LNCaP clone FGC (cell line): ENCODE measurements around the gene ARHGAP12.

Experiments used
- DNase-seq: peaks from one replicate; pipeline ENCODE4 v3.0.0-alpha.2; 2011; ENCODE audit warnings: low read depth
- H3K4me3 ChIP-seq: 2 replicates; pipeline ENCODE4 v1.5.1; 2011; ENCODE audit warnings: mild to moderate bottlenecking, low read depth, low read length, control low read depth
- CTCF ChIP-seq: IDR thresholded peaks from 2 replicates; pipeline ENCODE4 v1.5.1; 2012; ENCODE audit warnings: mild to moderate bottlenecking; ENCODE audit not compliant: control insufficient read depth, insufficient read depth; ENCODE audit errors: extremely low read depth

ARHGAP12 gene

GRCh38 chr10:31884386-31884785 is 44.2 kb downstream of the ARHGAP12 start:
- H3K4me3 ChIP-seq, result no peak overlapping the region
- DNase-seq, result no peak
- no peak for TF ChIP-seq CTCF

GRCh38 chr10:31883397-31883796 is 45.2 kb downstream of the ARHGAP12 start:
- DNase-seq, result no peak
- no peak for TF ChIP-seq CTCF
- H3K4me3 ChIP-seq, result no peak overlapping the region

- TF ChIP-seq CTCF, result no peak
- no peak overlapping the region for H3K4me3 ChIP-seq
- no peak for DNase-seq
These were observed 50.1 kb downstream of the ARHGAP12 start for GRCh38 chr10:31878486-31878885.

- no peak for TF ChIP-seq CTCF
- no peak for DNase-seq
- H3K4me3 ChIP-seq, result no peak overlapping the region
These were observed 51.8 kb downstream of the ARHGAP12 start for GRCh38 chr10:31876652-31877352.

- DNase-seq, result no peak
- no peak for TF ChIP-seq CTCF
- H3K4me3 ChIP-seq, result no peak overlapping the region
These were observed 53.0 kb downstream of the ARHGAP12 start for GRCh38 chr10:31875608-31876007.

- no peak overlapping the region for H3K4me3 ChIP-seq
- no peak for TF ChIP-seq CTCF
- no peak for DNase-seq
These were observed 54.9 kb downstream of the ARHGAP12 start for GRCh38 chr10:31873724-31874123.

GRCh38 chr10:31871266-31872065 is 57.2 kb downstream of the ARHGAP12 start:
- no peak overlapping the region for H3K4me3 ChIP-seq
- TF ChIP-seq CTCF, result no peak
- DNase-seq, result no peak
